Muscle layer of duodenum (tissue), 2 donors: ENCODE measurements around the gene RNF151.
A peak's percentile ranks its signal among the peaks of the same experiment; 100 is the strongest.

Experiments used
- H3K27ac ChIP-seq: one replicate; pipeline ENCODE4 v1.7.0; 2013; ENCODE audit warnings: mild to moderate bottlenecking, low read length
- H3K27me3 ChIP-seq: one replicate; pipeline ENCODE4 v1.7.0; 2013; ENCODE audit warnings: low read depth, mild to moderate bottlenecking, control low read depth, low read length
- H3K36me3 ChIP-seq, 2 donors: one replicate each; pipeline ENCODE4 v1.7.0; 2013; ENCODE audit warnings: low read length in 2 of 2, control low read depth in 1 of 2, mild to moderate bottlenecking in 1 of 2; ENCODE audit not compliant: insufficient read depth in 2 of 2, control insufficient read depth in 1 of 2
- H3K4me1 ChIP-seq, 2 donors: one replicate each; pipeline ENCODE4 v1.7.0; 2013; ENCODE audit warnings: low read length in 2 of 2, mild to moderate bottlenecking in 2 of 2, control low read depth in 1 of 2, moderate library complexity in 1 of 2; ENCODE audit not compliant: insufficient read depth in 2 of 2, control insufficient read depth in 1 of 2
- H3K4me3 ChIP-seq, 2 donors: one replicate each; pipeline ENCODE4 v1.7.0; 2013; ENCODE audit warnings: low read length in 2 of 2, low read depth in 1 of 2, mild to moderate bottlenecking in 1 of 2
- H3K9me3 ChIP-seq, 2 donors: one replicate each; pipeline ENCODE4 v1.7.0; 2013; ENCODE audit warnings: low read length in 2 of 2, control low read depth in 1 of 2, mild to moderate bottlenecking in 1 of 2; ENCODE audit not compliant: control insufficient read depth in 1 of 2
- donor health status: healthy.

Gene RNF151

DNA sequence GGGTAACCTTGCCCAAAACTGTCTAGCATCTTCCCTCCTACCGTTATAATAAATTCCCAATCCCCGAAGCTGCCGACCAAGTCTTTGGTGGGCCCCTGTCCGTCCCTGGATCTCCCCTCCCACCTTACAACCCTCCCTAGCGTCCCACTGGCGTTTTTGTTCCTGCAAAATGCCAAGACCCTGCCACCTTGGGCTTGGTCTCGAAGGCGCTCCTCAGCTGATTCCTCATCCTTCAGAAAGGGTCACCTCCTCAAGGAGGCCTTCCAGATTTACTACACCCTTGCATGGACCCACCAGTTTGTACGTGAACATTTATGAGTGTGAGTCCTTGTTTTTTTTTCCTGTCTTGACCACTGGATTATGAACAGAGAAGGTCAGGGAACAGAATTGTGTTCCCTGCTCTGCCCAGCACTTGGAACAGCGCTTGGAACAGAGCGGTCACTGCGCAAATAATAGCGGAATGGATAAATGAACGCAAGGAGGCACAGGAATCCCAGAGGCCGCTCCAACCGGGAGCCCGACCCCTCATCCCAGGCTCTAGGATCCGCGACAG, 16.4 kb downstream of the RNF151 start:
- Histone ChIP-seq H3K27ac (no peak overlapping the region), H3K4me3 (peak overlapping the region; percentile 33 to 83), H3K9me3 (no peaks in the 10 kb centered on the region), H3K4me1 (peaks cover 15 to 25% of the 10 kb centered on the region in 2 donors), H3K27me3 (peaks cover 28% of the 10 kb centered on the region), H3K36me3 (peaks cover 9 to 31% of the 10 kb centered on the region in 2 donors)

GRCh38 chr16:1983544-1984346, 17.1 kb downstream of the RNF151 start, which contains the start of gene GFER:
Gene GFER, plus strand, starts transcription at chr16:1984193. Its CDS starts 26 bp downstream, at chr16:1984219.
- Histone ChIP-seq H3K4me1 (peaks cover 15 to 25% of the 10 kb centered on the region in 2 donors), H3K27me3 (peaks cover 32% of the 10 kb centered on the region)

GRCh38 chr16:1984347-1985225, 17.9 kb downstream of the RNF151 start:
- peak overlapping the region; percentile 84 for H3K27ac ChIP-seq

More at GRCh38 chr16:1983544-1984346, 17.1 kb downstream of the RNF151 start, which contains the start of gene GFER:
- H3K27ac ChIP-seq = peak within 1 kb of the TSS; percentile 84
- peak within 1 kb of the TSS; percentile 68 to 83 for H3K4me3 ChIP-seq
- H3K9me3 ChIP-seq = no peaks in the 10 kb centered on the region
- peaks cover 6 to 24% of the 10 kb centered on the region in 2 donors for H3K36me3 ChIP-seq

GRCh38 chr16:1985466-1986150, 19.0 kb downstream of the RNF151 start:
- Histone ChIP-seq H3K27ac (peak overlapping the region; percentile 84), H3K4me3 (peak overlapping the region in 1 of 2 donors; percentile 68), H3K4me1 (peaks cover 15 to 24% of the 10 kb centered on the region in 2 donors), H3K9me3 (no peaks in the 10 kb centered on the region), H3K36me3 (peaks cover 6 to 21% of the 10 kb centered on the region in 2 donors), H3K27me3 (peaks cover 36% of the 10 kb centered on the region)

More at GRCh38 chr16:1984347-1985225, 17.9 kb downstream of the RNF151 start:
- H3K4me3 ChIP-seq = peak overlapping the region; percentile 68 to 83
- peaks cover 15 to 23% of the 10 kb centered on the region in 2 donors for H3K4me1 ChIP-seq
- H3K9me3 ChIP-seq = no peaks in the 10 kb centered on the region
- H3K36me3 ChIP-seq = peaks cover 6 to 21% of the 10 kb centered on the region in 2 donors
- peaks cover 40% of the 10 kb centered on the region for H3K27me3 ChIP-seq

- Histone ChIP-seq H3K36me3 (peaks cover 6 to 21% of the 10 kb centered on the region in 2 donors), H3K4me1 (peaks cover 15 to 36% of the 10 kb centered on the region in 2 donors), H3K9me3 (no peaks in the 10 kb centered on the region), H3K27me3 (peaks cover 25% of the 10 kb centered on the region), H3K27ac (no peak overlapping the region), H3K4me3 (no peak overlapping the region)
Observed at GRCh38 chr16:1987198-1987597, 20.5 kb downstream of the RNF151 start.

DNA sequence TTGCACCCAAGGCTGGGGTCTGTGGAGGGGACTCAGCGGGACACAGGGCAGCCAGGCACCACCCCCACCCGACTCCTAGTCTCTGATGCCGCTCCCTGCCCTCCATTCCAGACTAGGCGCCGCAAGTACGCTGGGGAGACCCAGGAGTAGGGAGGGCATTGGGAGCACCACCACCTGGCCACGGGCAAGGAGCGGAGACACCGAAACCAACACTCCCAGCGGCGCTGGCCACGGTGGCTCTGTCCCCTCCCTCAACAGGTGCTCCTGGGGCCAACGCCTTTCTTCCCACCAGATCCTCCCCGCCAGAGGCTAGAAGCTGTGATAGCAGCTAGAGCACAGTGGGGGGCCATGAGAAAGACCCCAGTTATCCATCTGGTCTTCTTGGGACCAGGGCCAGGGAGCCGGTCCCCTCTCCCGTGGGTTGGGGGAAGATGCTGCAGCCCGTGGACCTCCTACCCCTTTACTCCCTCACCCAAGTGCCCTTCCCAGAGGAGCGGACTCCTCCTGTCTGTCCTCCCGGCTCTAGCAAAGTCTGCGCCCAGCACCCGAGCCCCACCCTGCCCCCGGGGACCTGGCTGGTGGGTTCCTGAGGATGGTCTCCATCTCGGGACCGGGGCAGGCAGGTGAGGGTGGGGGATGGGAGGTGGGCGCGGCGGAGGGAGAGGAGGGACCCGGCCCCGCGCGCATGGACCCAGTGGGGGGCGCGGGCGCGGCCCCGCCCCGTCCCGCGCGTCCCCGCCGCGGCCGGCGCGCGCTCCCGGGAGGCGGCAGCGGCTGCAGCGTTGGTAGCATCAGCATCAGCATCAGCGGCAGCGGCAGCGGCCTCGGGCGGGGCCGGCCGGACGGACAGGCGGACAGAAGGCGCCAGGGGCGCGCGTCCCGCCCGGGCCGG, 22.8 kb downstream of the RNF151 start, which contains the start of gene SYNGR3:
Gene SYNGR3, plus strand, starts transcription at position 762 of the 892 bp plus-strand sequence. CDS start 133 bp downstream, outside the sequence.
- H3K4me3 ChIP-seq = peak within 1 kb of the TSS in 1 of 2 donors; percentile 24
- peaks cover 6 to 21% of the 10 kb centered on the region in 2 donors for H3K36me3 ChIP-seq
- peaks cover 21% of the 10 kb centered on the region for H3K27me3 ChIP-seq
- no peak within 1 kb of the TSS for H3K27ac ChIP-seq
- H3K4me1 ChIP-seq = peaks cover 9 to 29% of the 10 kb centered on the region in 2 donors
- no peaks in the 10 kb centered on the region for H3K9me3 ChIP-seq

- peaks cover 6 to 24% of the 10 kb centered on the region in 2 donors for H3K4me1 ChIP-seq
- peaks cover 6 to 21% of the 10 kb centered on the region in 2 donors for H3K36me3 ChIP-seq
- no peak overlapping the region for H3K27ac ChIP-seq
- H3K9me3 ChIP-seq = no peaks in the 10 kb centered on the region
- no peak overlapping the region for H3K4me3 ChIP-seq
- H3K27me3 ChIP-seq = peaks cover 21% of the 10 kb centered on the region
Observed at GRCh38 chr16:1990101-1990350, 23.4 kb downstream of the RNF151 start.

DNA sequence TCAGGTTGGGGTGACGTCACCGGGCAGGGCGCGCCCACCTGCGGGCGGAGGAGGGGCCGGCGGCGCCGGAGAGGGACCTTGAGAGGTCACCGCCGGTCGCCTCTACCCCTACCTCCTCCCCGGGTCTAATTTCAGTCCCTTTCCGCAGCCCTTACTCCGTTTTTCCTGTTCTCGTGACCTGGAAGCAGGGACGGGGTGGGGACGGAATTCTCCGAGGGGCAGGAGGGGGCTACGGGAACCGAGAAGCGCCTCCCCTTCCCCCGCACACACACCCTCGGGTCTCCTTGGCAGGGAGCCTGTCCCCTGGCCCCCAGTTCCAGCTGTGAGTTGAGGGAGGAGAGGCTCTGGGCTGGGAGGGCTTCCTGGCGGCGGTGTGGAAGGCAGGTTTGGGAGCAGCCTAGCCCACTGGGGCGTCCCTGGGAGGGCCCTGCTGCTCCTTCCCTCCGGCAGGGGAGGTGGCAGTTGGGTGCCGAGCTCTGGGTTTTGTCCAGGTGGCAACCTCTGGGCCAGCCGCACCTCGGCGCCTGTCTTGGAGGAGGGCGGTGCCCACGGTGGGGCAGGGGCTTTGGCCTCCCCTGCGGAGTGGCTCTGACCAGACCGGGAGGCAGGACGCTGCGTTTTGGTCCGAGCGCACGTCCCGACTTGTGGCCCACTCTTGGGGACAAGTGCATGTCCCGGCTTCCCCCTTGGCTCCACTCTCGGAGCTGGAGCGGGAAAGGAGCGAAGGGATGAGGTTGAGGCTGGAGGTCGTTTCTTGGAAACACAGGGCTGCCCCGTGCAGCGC, 23.9 kb downstream of the RNF151 start:
- peak overlapping the region in 1 of 2 donors; percentile 24 for H3K4me3 ChIP-seq
- H3K27me3 ChIP-seq = peaks cover 21% of the 10 kb centered on the region
- no peaks in the 10 kb centered on the region for H3K9me3 ChIP-seq
- no peak overlapping the region for H3K27ac ChIP-seq
- H3K4me1 ChIP-seq = peaks cover under 1 to 19% of the 10 kb centered on the region in 2 donors
- H3K36me3 ChIP-seq = peaks cover 6 to 18% of the 10 kb centered on the region in 2 donors

DNA sequence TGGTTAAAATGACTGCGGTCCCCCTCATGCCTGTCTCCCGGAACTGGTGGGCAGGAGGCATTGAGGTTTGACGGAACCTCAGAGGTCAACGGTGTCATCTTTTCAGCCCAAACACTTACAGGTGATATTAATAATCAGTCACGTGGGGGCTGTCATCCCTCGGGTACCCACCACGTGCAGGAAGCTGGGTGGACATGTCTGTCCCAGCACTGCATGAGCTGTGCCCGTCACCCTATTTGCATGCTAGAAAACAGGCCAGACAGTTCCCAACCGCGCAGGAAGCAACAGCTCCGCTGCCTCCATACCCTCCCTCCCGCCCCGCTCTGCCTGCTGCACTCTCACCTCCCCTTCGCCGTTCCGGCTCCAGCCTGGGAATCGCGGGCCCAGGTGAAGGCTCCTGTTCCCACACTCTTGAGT, 24.5 kb downstream of the RNF151 start:
- Histone ChIP-seq H3K9me3 (no peaks in the 10 kb centered on the region), H3K4me3 (no peak overlapping the region), H3K27me3 (peaks cover 21% of the 10 kb centered on the region), H3K36me3 (peaks cover 6 to 12% of the 10 kb centered on the region in 2 donors), H3K27ac (no peak overlapping the region), H3K4me1 (peaks cover 0 to 17% of the 10 kb centered on the region in 2 donors)
